Transverse colon (tissue), 4 donors: ENCODE results near the gene COL13A1. TPM values are rescaled to one million over a fixed set of nuclear protein-coding genes. Genes with fewer than 3 reads are reported as not detected.
A peak's percentile ranks its signal among the peaks of the same experiment; 100 is the strongest.

Experiments
- DNase-seq: peaks from one replicate; pipeline ENCODE4 v3.0.0-alpha.2; 2019
- H3K27ac ChIP-seq, 4 donors: fragments of 200-600 bp; sonication (generic); 2 replicates each; pipeline ENCODE4 v1.5.1; 2016 to 2018; ENCODE audit warnings: inconsistent platforms in 4 of 4
- H3K27me3 ChIP-seq: fragments of 200-600 bp; sonication (generic); 2 replicates; pipeline ENCODE4 v1.5.1; 2017; ENCODE audit warnings: inconsistent platforms
- H3K36me3 ChIP-seq, 4 donors: fragments of 200-600 bp; sonication (generic); 2 replicates each; pipeline ENCODE4 v1.5.1; 2017 to 2019; ENCODE audit warnings: inconsistent platforms in 4 of 4
- H3K4me1 ChIP-seq, 4 donors: fragments of 200-600 bp; sonication (generic); 2 replicates each; pipeline ENCODE4 v1.5.1; 2017 to 2020; ENCODE audit warnings: inconsistent platforms in 4 of 4
- H3K4me3 ChIP-seq, 4 donors: fragments of 200-600 bp; sonication (generic); 1 replicate in 1 of 4; 2 replicates in 3 of 4; pipeline versions ENCODE4 v1.5.1 to v1.6.1; 2017 to 2019; ENCODE audit warnings: inconsistent platforms in 4 of 4
- H3K9me3 ChIP-seq, 2 donors: fragments of 200-600 bp; sonication (generic); 2 replicates each; pipeline ENCODE4 v1.5.1; 2017 to 2019; ENCODE audit warnings: inconsistent platforms in 2 of 2
- CTCF ChIP-seq, 5 experiments: fragments of 200-600 bp in 3 of 5; fragments of 450-650 bp in 2 of 5; sonication (generic) in 3 of 5; IDR thresholded peaks; 1 replicate in 2 of 5; 2 replicates in 3 of 5; pipeline ENCODE4 v1.5.1; 2016 to 2017; ENCODE audit warnings: antibody characterized with exemption in 5 of 5, inconsistent platforms in 3 of 5, mild to moderate bottlenecking in 2 of 5, moderate library complexity in 1 of 5
- EP300 ChIP-seq: sonication (generic); formaldehyde crosslinking; IDR thresholded peaks from one replicate; pipeline ENCODE4 v1.6.1; 2017; ENCODE audit warnings: antibody characterized with exemption, low read depth
- POLR2A ChIP-seq: fragments of 450-650 bp; IDR thresholded peaks from one replicate; pipeline ENCODE4 v1.6.1; 2016; ENCODE audit warnings: antibody characterized with exemption, mild to moderate bottlenecking, moderate library complexity
- POLR2AphosphoS5 ChIP-seq, 3 donors: sonication (generic); formaldehyde crosslinking; IDR thresholded peaks; one replicate each; pipeline ENCODE4 v1.6.1; 2016; ENCODE audit warnings: antibody characterized with exemption in 3 of 3
- WGBS, 2 donors: methylation state at CpG; one replicate each; pipeline ENCODE4 v1.1.5; 2018; ENCODE audit warnings: low coverage in 1 of 2; 5-methylcytosine and 5-hydroxymethylcytosine counted together
- in situ Hi-C, 4 donors: fragments of 200-750 bp; cut with MboI; loops; one replicate each; pipeline versions ENCODE4 v1.15.0 to v1.15.1; 2017; ENCODE audit warnings: low sequenced_read_pairs in 3 of 4, low pct_ligation_motif_present in 1 of 4, low pct_unique_long_range_greater_than_20kb in 1 of 4
- intact Hi-C: fragments of 100-400 bp; cut with DNase I; formaldehyde crosslinking; loops from one replicate; pipeline ENCODE4 v1.15.1; 2023; ENCODE audit warnings: low total_unique reads
- total RNA-seq, 4 donors: library from RNA; depleted of rRNA; stranded (reverse); fragments of >200 nt; gene quantifications; one replicate each; pipeline ENCODE4 v1.1.0, GENCODE V29; 2016

Gene COL13A1
- total RNA-seq, 4 donors from 2014 or later: 0.68 to 8.2 (median 2.1) TPM

- Histone ChIP-seq H3K4me3 (peak overlapping the region; percentile 20 to 51 (median 32)), H3K9me3 (no peaks in the 10 kb centered on the region), H3K4me1 (peaks cover 0 to 25% (median 19%) of the 10 kb centered on the region in 4 donors), H3K36me3 (no peaks in the 10 kb centered on the region), H3K27me3 (peaks cover 37% of the 10 kb centered on the region), H3K27ac (peak overlapping the region; percentile 7 to 39 (median 18))
- in situ Hi-C loops (no loop called here), intact Hi-C loops (loop anchor here (5.0 kb wide), 2 partner anchors 110 to 385 kb away; partner anchors contain the start of gene TACR2)
- TF ChIP-seq EP300: no peak
- 2% methylated on average over 52 of the region's 80 CpGs; no CpG with 5 or more reads in 1 of the 2 donors for WGBS, 2 donors
- no peak for DNase-seq
These were observed 887 bp downstream of the COL13A1 start for GRCh38 chr10:69802424-69803161.

- peaks cover 37% of the 10 kb centered on the region for H3K27me3 ChIP-seq
- H3K27ac ChIP-seq: no peak overlapping the region
- no peak overlapping the region for H3K4me3 ChIP-seq
- no peaks in the 10 kb centered on the region for H3K36me3 ChIP-seq
- no peak for DNase-seq
- no peaks in the 10 kb centered on the region for H3K9me3 ChIP-seq
- in situ Hi-C loops (no loop called here), intact Hi-C loops (loop anchor here (5.0 kb wide), 2 partner anchors 108 to 387 kb away; partner anchors contain the start of gene TACR2)
- WGBS, 2 donors: 78% methylated on average over 7 of the region's 7 CpGs; no CpG with 5 or more reads in 1 of the 2 donors
- no peak for TF ChIP-seq POLR2AphosphoS5 (IDR thresholded peaks at IDR 0.05)
- TF ChIP-seq EP300: no peak
- TF ChIP-seq POLR2A: no peak
- TF ChIP-seq CTCF (IDR thresholded peaks at IDR 0.05): no peak
- H3K4me1 ChIP-seq: peaks cover 0 to 25% (median 19%) of the 10 kb centered on the region in 4 donors
These were observed 2.1 kb downstream of the COL13A1 start for GRCh38 chr10:69803809-69804208.

GRCh38 chr10:69804775-69805174 lies 3.1 kb downstream of the COL13A1 start:
- TF ChIP-seq EP300 (no peak), POLR2AphosphoS5 (IDR thresholded peaks at IDR 0.05) (no peak), POLR2A (no peak), CTCF (IDR thresholded peaks at IDR 0.05) (no peak)

GRCh38 chr10:69807122-69807521 lies 5.4 kb downstream of the COL13A1 start:
- Histone ChIP-seq H3K4me1 (peaks cover 0 to 15% (median 9%) of the 10 kb centered on the region in 4 donors), H3K4me3 (no peak overlapping the region), H3K27me3 (peaks cover 22% of the 10 kb centered on the region), H3K36me3 (no peaks in the 10 kb centered on the region), H3K27ac (no peak overlapping the region), H3K9me3 (no peaks in the 10 kb centered on the region)
- no peak for DNase-seq
- intact Hi-C loops: no loop called here
- 65 to 75% methylated on average over 2 of the region's 2 CpGs for WGBS, 2 donors
- in situ Hi-C loops: no loop called here
- TF ChIP-seq POLR2AphosphoS5 (IDR thresholded peaks at IDR 0.05) (no peak), EP300 (no peak), POLR2A (no peak), CTCF (IDR thresholded peaks at IDR 0.05) (no peak)

More at GRCh38 chr10:69804775-69805174, 3.1 kb downstream of the COL13A1 start:
- Histone ChIP-seq H3K27me3 (peaks cover 37% of the 10 kb centered on the region), H3K4me3 (no peak overlapping the region), H3K4me1 (peaks cover 0 to 25% (median 19%) of the 10 kb centered on the region in 4 donors), H3K36me3 (no peaks in the 10 kb centered on the region), H3K27ac (no peak overlapping the region), H3K9me3 (no peaks in the 10 kb centered on the region)
- in situ Hi-C loops: no loop called here
- WGBS, 2 donors: 80 to 84% methylated on average over 5 to 6 of the region's 6 CpGs
- intact Hi-C loops: loop anchor here (5.0 kb wide), 2 partner anchors 108 to 387 kb away; partner anchors contain the start of gene TACR2
- no peak for DNase-seq
